HL-60 (cell line): ENCODE results near the gene TEX22.

Experiments
- DNase-seq, 2 experiments: peaks; one replicate each; pipeline ENCODE4 v3.0.0-alpha.2; 2010 to 2020; ENCODE audit warnings: low read depth in 1 of 2, low spot score in 1 of 2
- H3K27ac ChIP-seq: fragments of 250-450 bp; sonication (Bioruptor Pico); replicated peaks from 2 replicates; pipeline ENCODE4 v1.5.1; 2020; ENCODE audit warnings: mild to moderate bottlenecking, moderate library complexity
- H3K27me3 ChIP-seq: fragments of 250-450 bp; sonication (Bioruptor Pico); 2 replicates; pipeline ENCODE4 v1.5.1; 2021; ENCODE audit warnings: mild to moderate bottlenecking, moderate library complexity; ENCODE audit not compliant: insufficient read depth, poor library complexity, severe bottlenecking
- H3K4me3 ChIP-seq: replicated peaks from 2 replicates; pipeline ENCODE4 v1.5.1; 2011; ENCODE audit warnings: mild to moderate bottlenecking, control low read depth, low read length; ENCODE audit not compliant: insufficient read depth
- CTCF ChIP-seq: IDR thresholded peaks from one replicate; pipeline ENCODE4 v1.5.1; 2011; ENCODE audit warnings: low read length, control low read depth, inconsistent platforms; ENCODE audit not compliant: insufficient read depth
- GABPA ChIP-seq: IDR thresholded peaks from 2 replicates; pipeline ENCODE4 v1.6.1; 2012; ENCODE audit warnings: low read depth
- POLR2AphosphoS5 ChIP-seq: IDR thresholded peaks from 2 replicates; pipeline ENCODE4 v1.6.1; 2012; ENCODE audit warnings: low read depth
- SPI1 ChIP-seq: IDR thresholded peaks from 2 replicates; pipeline ENCODE4 v1.6.1; 2012; ENCODE audit warnings: low read depth, mild to moderate bottlenecking, borderline replicate concordance
- TF ChIP-seq, protein P1 (sequence below): IDR thresholded peaks from 2 replicates; pipeline ENCODE4 v1.6.1; 2012; ENCODE audit warnings: low read depth; ENCODE audit not compliant: insufficient replicate concordance

TEX22 gene

GRCh38 chr14:105401699-105402098, 3.4 kb downstream of the TEX22 start:
- Histone ChIP-seq H3K27me3 (no peaks in the 10 kb centered on the region), H3K4me3 (no peak overlapping the region), H3K27ac (no peak overlapping the region)
- no peak for DNase-seq
- no peak for TF ChIP-seq POLR2AphosphoS5
- TF ChIP-seq SPI1 = no peak
- TF ChIP-seq, protein P1, sequence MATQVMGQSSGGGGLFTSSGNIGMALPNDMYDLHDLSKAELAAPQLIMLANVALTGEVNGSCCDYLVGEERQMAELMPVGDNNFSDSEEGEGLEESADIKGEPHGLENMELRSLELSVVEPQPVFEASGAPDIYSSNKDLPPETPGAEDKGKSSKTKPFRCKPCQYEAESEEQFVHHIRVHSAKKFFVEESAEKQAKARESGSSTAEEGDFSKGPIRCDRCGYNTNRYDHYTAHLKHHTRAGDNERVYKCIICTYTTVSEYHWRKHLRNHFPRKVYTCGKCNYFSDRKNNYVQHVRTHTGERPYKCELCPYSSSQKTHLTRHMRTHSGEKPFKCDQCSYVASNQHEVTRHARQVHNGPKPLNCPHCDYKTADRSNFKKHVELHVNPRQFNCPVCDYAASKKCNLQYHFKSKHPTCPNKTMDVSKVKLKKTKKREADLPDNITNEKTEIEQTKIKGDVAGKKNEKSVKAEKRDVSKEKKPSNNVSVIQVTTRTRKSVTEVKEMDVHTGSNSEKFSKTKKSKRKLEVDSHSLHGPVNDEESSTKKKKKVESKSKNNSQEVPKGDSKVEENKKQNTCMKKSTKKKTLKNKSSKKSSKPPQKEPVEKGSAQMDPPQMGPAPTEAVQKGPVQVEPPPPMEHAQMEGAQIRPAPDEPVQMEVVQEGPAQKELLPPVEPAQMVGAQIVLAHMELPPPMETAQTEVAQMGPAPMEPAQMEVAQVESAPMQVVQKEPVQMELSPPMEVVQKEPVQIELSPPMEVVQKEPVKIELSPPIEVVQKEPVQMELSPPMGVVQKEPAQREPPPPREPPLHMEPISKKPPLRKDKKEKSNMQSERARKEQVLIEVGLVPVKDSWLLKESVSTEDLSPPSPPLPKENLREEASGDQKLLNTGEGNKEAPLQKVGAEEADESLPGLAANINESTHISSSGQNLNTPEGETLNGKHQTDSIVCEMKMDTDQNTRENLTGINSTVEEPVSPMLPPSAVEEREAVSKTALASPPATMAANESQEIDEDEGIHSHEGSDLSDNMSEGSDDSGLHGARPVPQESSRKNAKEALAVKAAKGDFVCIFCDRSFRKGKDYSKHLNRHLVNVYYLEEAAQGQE = no peak
- TF ChIP-seq CTCF = no peak
- no peak for TF ChIP-seq GABPA

DNA sequence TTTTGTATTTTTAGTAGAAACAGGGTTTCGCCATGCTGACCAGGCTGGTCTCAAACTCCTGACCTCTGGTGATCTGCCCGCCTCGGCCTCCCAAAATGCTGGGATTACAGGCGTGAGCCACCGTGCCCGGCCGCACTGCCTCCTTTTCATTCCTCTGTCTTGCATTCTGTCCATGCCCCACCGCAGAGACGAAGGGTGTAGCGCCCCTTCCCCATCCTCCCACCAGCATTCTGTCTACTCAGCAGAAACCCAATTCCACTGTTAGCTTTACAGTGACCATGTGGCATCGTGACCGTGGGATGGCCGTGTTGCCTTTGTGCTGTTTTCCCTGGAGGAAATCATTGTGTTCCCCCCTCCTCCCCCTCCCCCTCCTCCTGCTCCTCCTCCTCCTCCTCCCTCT, 10.3 kb downstream of the TEX22 start:
- TF ChIP-seq, protein P1 = no peak
- TF ChIP-seq CTCF (no peak), POLR2AphosphoS5 (no peak), GABPA (no peak), SPI1 (no peak)
- no peak overlapping the region for H3K27ac ChIP-seq
- H3K4me3 ChIP-seq = no peak overlapping the region
- no peak for DNase-seq
- H3K27me3 ChIP-seq = peaks cover 12% of the 10 kb centered on the region

DNA sequence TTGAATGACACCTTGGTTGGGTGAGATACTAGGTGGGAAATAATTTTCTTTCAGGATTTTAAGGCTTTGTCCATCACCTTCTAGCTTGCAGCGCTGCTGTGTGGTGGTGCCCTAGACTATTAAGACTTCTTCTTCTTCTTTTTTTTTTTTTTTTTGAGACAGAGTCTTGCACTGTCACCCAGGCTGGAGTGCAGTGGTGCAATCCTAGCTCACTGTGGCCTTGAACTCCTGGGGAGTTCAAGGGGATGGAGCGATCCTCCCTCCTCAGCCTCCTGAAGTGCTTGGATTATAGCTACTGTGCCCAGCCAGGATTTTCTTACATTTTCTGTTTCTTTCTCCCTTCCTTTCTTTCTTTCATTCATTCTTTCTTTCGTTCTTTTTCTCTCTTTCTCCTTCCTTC, 11.0 kb downstream of the TEX22 start:
- no peak for TF ChIP-seq GABPA
- no peak for TF ChIP-seq POLR2AphosphoS5
- TF ChIP-seq, protein P1 = no peak
- no peak for TF ChIP-seq SPI1
- TF ChIP-seq CTCF = no peak
- H3K27ac ChIP-seq = no peak overlapping the region
- peak in 1 of 2 experiments; percentile 74 for DNase-seq
- H3K4me3 ChIP-seq = no peak overlapping the region
- H3K27me3 ChIP-seq = peaks cover 12% of the 10 kb centered on the region
